SK-N-SH treated with all-trans-retinoic acid at 6 μM for 48 hours (cell line): ENCODE results near the gene OR10J4.

Experiments
- ATAC-seq: fragments of 200-7000 bp; cut with Tn5 transposase; 3 replicates; pipeline ENCODE4 v1.9.1; 2020; ENCODE audit warnings: mild to moderate bottlenecking, moderate library complexity
- ARNTL ChIP-seq: fragments of 450-650 bp; formaldehyde crosslinking; IDR thresholded peaks from 2 replicates; pipeline ENCODE4 v1.5.0; 2020; ENCODE audit warnings: low read depth, mild to moderate bottlenecking, moderate library complexity, borderline replicate concordance
- BACH2 ChIP-seq: fragments of 250-450 bp; sonication (Bioruptor Pico); IDR thresholded peaks from 2 replicates; pipeline ENCODE4 v1.9.0; 2021; ENCODE audit warnings: mild to moderate bottlenecking, borderline replicate concordance
- CSDC2 ChIP-seq: fragments of 250-450 bp; sonication (Bioruptor Pico); IDR thresholded peaks from 2 replicates; pipeline ENCODE4 v1.5.0; 2020; ENCODE audit warnings: mild to moderate bottlenecking, moderate library complexity
- ESRRG ChIP-seq: fragments of 250-450 bp; sonication (Bioruptor Pico); IDR thresholded peaks from 2 replicates; pipeline ENCODE4 v1.6.1; 2021; ENCODE audit warnings: mild to moderate bottlenecking
- GLIS3 ChIP-seq: fragments of 250-450 bp; sonication (Bioruptor Pico); IDR thresholded peaks from 2 replicates; pipeline ENCODE4 v1.5.0; 2020; ENCODE audit warnings: mild to moderate bottlenecking, moderate library complexity
- ISL1 ChIP-seq: fragments of 250-450 bp; sonication (Bioruptor Pico); IDR thresholded peaks from 2 replicates; pipeline ENCODE4 v2.1.2; 2022; ENCODE audit warnings: mild to moderate bottlenecking, moderate library complexity
- OSR1 ChIP-seq: fragments of 250-450 bp; sonication (Bioruptor Pico); IDR thresholded peaks from 2 replicates; pipeline ENCODE4 v1.8.0; 2022; ENCODE audit warnings: moderate library complexity, mild to moderate bottlenecking, inconsistent platforms
- PPARA ChIP-seq: fragments of 250-450 bp; sonication (Bioruptor Pico); IDR thresholded peaks from 2 replicates; pipeline ENCODE4 v1.5.0; 2020; ENCODE audit warnings: mild to moderate bottlenecking, borderline replicate concordance
- RARB ChIP-seq: fragments of 250-450 bp; sonication (Bioruptor Pico); IDR thresholded peaks from 2 replicates; pipeline ENCODE4 v1.8.0; 2021; ENCODE audit warnings: mild to moderate bottlenecking, moderate library complexity
- SNAI2 ChIP-seq: fragments of 250-450 bp; sonication (Bioruptor Pico); IDR thresholded peaks from 2 replicates; pipeline ENCODE4 v1.5.0; 2020; ENCODE audit warnings: mild to moderate bottlenecking, moderate library complexity
- TCF4 ChIP-seq: fragments of 250-450 bp; sonication (Bioruptor Pico); IDR thresholded peaks from 2 replicates; pipeline ENCODE4 v1.8.0; 2021; ENCODE audit warnings: mild to moderate bottlenecking, moderate library complexity, borderline replicate concordance
- TOX ChIP-seq: fragments of 250-450 bp; sonication (Bioruptor Pico); IDR thresholded peaks from 2 replicates; pipeline ENCODE4 v1.8.0; 2021; ENCODE audit warnings: mild to moderate bottlenecking, moderate library complexity, borderline replicate concordance
- ZFP3 ChIP-seq: fragments of 250-450 bp; sonication (Bioruptor Pico); IDR thresholded peaks from 2 replicates; pipeline ENCODE4 v1.5.0; 2020; ENCODE audit warnings: mild to moderate bottlenecking, moderate library complexity
- ZFP30 ChIP-seq: fragments of 450-650 bp; formaldehyde crosslinking; IDR thresholded peaks from 2 replicates; pipeline ENCODE4 v1.5.0; 2022; ENCODE audit warnings: mild to moderate bottlenecking, moderate library complexity
- ZNF565 ChIP-seq: fragments of 450-650 bp; formaldehyde crosslinking; conservative IDR thresholded peaks from 2 replicates; pipeline ENCODE4 v1.5.0; 2020; ENCODE audit warnings: low read depth, mild to moderate bottlenecking, moderate library complexity
- ZNF70 ChIP-seq: fragments of 450-650 bp; formaldehyde crosslinking; IDR thresholded peaks from 2 replicates; pipeline ENCODE4 v1.5.0; 2020; ENCODE audit warnings: mild to moderate bottlenecking, moderate library complexity
- ZNF8 ChIP-seq: fragments of 450-650 bp; formaldehyde crosslinking; IDR thresholded peaks from 2 replicates; pipeline ENCODE4 v1.5.0; 2020; ENCODE audit warnings: mild to moderate bottlenecking, moderate library complexity
- TF ChIP-seq, protein P1 (sequence below): fragments of 250-450 bp; sonication (Bioruptor Pico); IDR thresholded peaks from 2 replicates; pipeline ENCODE4 v1.5.1; 2020; ENCODE audit warnings: low read depth, mild to moderate bottlenecking, moderate library complexity
- TF ChIP-seq, protein P2 (sequence below): fragments of 250-450 bp; sonication (Bioruptor Pico); IDR thresholded peaks from 2 replicates; pipeline ENCODE4 v1.5.1; 2021; ENCODE audit warnings: mild to moderate bottlenecking, moderate library complexity
- TF ChIP-seq, protein P3 (sequence below): fragments of 250-450 bp; sonication (Bioruptor Pico); IDR thresholded peaks from 2 replicates; pipeline ENCODE4 v1.5.0; 2020; ENCODE audit warnings: mild to moderate bottlenecking, moderate library complexity
- TF ChIP-seq, protein P4 (sequence below): fragments of 250-450 bp; sonication (Bioruptor Pico); IDR thresholded peaks from 2 replicates; pipeline ENCODE4 v1.8.0; 2021; ENCODE audit warnings: low read depth, mild to moderate bottlenecking, moderate library complexity, borderline replicate concordance

Gene OR10J4

DNA sequence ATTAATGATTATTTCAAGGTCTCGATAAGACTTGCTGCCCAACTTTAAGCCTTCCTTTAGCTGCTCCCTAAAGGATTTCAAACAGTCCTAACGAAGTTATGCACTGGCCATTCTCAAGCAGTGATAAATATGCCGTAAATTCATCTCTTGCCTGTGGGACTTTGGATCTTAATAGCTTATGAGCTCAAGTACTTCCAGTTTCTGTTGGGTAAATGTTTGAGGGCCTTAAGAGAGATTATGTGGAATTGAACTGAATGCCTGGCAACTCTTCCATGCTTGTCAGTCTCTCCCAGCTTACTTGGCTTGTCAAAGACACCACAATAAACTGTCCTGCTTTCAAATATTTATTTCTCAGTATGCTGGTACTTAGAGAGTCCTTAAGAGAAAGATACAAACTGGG, 3.5 kb upstream of the OR10J4 start (continued):
- TF ChIP-seq, protein P1, sequence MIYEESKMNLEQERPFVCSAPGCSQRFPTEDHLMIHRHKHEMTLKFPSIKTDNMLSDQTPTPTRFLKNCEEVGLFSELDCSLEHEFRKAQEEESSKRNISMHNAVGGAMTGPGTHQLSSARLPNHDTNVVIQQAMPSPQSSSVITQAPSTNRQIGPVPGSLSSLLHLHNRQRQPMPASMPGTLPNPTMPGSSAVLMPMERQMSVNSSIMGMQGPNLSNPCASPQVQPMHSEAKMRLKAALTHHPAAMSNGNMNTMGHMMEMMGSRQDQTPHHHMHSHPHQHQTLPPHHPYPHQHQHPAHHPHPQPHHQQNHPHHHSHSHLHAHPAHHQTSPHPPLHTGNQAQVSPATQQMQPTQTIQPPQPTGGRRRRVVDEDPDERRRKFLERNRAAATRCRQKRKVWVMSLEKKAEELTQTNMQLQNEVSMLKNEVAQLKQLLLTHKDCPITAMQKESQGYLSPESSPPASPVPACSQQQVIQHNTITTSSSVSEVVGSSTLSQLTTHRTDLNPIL (CRISPR knock-in tag) = no peak

DNA sequence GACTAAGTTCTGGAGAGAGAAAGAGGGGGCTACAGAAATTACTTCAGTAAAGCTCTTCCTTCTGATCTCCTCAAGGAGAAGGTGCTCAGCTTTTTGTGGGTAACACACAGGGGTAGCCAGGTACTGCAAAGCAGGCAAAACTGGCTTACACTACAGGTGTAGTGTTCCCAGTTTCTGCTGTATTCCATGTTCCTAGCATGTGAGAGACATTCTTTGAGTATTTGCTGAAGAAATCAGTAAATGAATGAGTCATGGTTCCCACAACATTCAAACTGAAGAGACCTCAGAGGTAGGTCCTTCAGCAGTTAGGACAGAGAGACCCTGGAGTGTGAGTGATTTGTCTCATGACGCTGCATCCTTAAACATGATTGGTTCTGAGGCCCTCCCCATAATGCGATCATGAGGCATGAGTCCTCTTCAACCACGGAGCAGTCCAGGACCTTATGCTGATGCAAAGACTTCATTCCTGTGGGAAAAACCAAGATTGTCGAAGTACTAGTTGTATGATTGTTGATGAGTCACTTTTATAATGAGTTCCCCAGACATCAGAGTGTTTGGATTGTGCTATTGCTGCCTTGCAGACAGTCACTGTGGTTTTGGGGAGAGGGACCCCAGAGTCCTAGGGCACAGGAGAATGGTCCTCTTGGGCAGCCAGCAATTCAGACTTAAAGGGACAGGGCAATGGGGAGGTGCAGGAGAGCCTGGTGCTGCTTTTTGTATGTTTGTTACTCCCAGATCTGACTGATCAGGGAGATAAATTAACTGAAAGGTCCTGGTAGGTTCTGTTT, 2.7 kb upstream of the OR10J4 start:
- TF ChIP-seq, protein P2, sequence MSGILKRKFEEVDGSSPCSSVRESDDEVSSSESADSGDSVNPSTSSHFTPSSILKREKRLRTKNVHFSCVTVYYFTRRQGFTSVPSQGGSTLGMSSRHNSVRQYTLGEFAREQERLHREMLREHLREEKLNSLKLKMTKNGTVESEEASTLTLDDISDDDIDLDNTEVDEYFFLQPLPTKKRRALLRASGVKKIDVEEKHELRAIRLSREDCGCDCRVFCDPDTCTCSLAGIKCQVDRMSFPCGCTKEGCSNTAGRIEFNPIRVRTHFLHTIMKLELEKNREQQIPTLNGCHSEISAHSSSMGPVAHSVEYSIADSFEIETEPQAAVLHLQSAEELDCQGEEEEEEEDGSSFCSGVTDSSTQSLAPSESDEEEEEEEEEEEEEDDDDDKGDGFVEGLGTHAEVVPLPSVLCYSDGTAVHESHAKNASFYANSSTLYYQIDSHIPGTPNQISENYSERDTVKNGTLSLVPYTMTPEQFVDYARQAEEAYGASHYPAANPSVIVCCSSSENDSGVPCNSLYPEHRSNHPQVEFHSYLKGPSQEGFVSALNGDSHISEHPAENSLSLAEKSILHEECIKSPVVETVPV = no peak
- TF ChIP-seq RARB (no peak), ZFP30 (CRISPR knock-in tag) (no peak), ARNTL (CRISPR knock-in tag) (no peak), BACH2 (CRISPR knock-in tag) (no peak), ZNF70 (CRISPR knock-in tag) (no peak), ESRRG (CRISPR knock-in tag) (no peak), CSDC2 (CRISPR knock-in tag) (no peak), TCF4 (CRISPR knock-in tag) (no peak), SNAI2 (CRISPR knock-in tag) (no peak), ZFP3 (CRISPR knock-in tag) (no peak), GLIS3 (CRISPR knock-in tag) (no peak), ISL1 (CRISPR knock-in tag) (no peak), ZNF8 (CRISPR knock-in tag) (no peak)
- TF ChIP-seq, protein P3, sequence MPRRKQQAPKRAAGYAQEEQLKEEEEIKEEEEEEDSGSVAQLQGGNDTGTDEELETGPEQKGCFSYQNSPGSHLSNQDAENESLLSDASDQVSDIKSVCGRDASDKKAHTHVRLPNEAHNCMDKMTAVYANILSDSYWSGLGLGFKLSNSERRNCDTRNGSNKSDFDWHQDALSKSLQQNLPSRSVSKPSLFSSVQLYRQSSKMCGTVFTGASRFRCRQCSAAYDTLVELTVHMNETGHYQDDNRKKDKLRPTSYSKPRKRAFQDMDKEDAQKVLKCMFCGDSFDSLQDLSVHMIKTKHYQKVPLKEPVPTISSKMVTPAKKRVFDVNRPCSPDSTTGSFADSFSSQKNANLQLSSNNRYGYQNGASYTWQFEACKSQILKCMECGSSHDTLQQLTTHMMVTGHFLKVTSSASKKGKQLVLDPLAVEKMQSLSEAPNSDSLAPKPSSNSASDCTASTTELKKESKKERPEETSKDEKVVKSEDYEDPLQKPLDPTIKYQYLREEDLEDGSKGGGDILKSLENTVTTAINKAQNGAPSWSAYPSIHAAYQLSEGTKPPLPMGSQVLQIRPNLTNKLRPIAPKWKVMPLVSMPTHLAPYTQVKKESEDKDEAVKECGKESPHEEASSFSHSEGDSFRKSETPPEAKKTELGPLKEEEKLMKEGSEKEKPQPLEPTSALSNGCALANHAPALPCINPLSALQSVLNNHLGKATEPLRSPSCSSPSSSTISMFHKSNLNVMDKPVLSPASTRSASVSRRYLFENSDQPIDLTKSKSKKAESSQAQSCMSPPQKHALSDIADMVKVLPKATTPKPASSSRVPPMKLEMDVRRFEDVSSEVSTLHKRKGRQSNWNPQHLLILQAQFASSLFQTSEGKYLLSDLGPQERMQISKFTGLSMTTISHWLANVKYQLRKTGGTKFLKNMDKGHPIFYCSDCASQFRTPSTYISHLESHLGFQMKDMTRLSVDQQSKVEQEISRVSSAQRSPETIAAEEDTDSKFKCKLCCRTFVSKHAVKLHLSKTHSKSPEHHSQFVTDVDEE (CRISPR knock-in tag) = no peak
- TF ChIP-seq, protein P4, sequence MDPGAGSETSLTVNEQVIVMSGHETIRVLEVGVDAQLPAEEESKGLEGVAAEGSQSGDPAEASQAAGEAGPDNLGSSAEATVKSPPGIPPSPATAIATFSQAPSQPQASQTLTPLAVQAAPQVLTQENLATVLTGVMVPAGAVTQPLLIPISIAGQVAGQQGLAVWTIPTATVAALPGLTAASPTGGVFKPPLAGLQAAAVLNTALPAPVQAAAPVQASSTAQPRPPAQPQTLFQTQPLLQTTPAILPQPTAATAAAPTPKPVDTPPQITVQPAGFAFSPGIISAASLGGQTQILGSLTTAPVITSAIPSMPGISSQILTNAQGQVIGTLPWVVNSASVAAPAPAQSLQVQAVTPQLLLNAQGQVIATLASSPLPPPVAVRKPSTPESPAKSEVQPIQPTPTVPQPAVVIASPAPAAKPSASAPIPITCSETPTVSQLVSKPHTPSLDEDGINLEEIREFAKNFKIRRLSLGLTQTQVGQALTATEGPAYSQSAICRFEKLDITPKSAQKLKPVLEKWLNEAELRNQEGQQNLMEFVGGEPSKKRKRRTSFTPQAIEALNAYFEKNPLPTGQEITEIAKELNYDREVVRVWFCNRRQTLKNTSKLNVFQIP (CRISPR knock-in tag) = no peak
- TF ChIP-seq, protein P1 (CRISPR knock-in tag) = no peak
- ATAC-seq = peak; percentile 16; the same call in 1 of the 3 replicates

DNA sequence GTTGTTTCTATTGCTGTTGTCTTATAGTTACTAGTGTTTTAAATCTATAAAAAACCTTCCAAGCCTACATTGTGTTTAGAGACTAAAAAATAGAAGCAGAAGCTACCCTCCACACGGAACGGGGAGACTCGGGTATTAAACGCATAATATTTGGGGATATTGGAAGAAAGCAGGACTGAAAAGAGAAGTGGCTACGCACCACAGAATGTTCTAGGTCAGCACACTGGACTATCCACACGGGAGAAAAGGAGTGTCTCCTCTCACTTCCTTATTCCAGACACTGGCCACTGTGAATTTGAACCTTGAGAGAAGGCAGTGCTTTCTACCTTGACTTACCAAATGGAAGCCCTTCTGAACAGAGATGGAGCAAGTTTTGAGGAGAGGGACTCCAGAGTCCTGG, 1.0 kb upstream of the OR10J4 start:
- no peak for TF ChIP-seq ISL1 (CRISPR knock-in tag)
- TF ChIP-seq ARNTL (CRISPR knock-in tag) = no peak
- no peak for TF ChIP-seq PPARA (CRISPR knock-in tag)
- no peak for TF ChIP-seq BACH2 (CRISPR knock-in tag)
- TF ChIP-seq TOX = no peak
- no peak for TF ChIP-seq ZNF565 (CRISPR knock-in tag)
- TF ChIP-seq, protein P2 = no peak
- TF ChIP-seq OSR1 (CRISPR knock-in tag) = no peak
- ATAC-seq = no peak
